Gastrocnemius medialis (tissue), 4 donors: ENCODE data around the gene DCBLD2. TPM values are rescaled to one million over a fixed set of nuclear protein-coding genes. Genes with fewer than 3 reads are reported as not detected.

Source experiments
- ATAC-seq, 2 donors: fragments of 150-250 bp; one replicate each; pipeline ENCODE4 v1.9.1; 2016
- DNase-seq, 2 donors: peaks; one replicate each; pipeline ENCODE4 v3.0.0-alpha.2; 2019
- H3K27ac ChIP-seq, 4 donors: fragments of 200-600 bp; sonication (generic); 1 replicate in 1 of 4; 2 replicates in 3 of 4; pipeline ENCODE4 v1.5.1; 2016 to 2018; ENCODE audit warnings: mild to moderate bottlenecking in 2 of 4, moderate library complexity in 1 of 4
- H3K27me3 ChIP-seq, 3 donors: fragments of 200-600 bp; sonication (generic) in 2 of 3; 1 replicate in 1 of 3; 2 replicates in 2 of 3; pipeline versions ENCODE4 v1.5.1 to v1.6.0; 2016 to 2019; ENCODE audit warnings: mild to moderate bottlenecking in 1 of 3, moderate library complexity in 1 of 3
- H3K36me3 ChIP-seq, 2 donors: fragments of 200-600 bp; sonication (generic) in 1 of 2; one replicate each; pipeline ENCODE4 v1.5.1; 2017 to 2018
- H3K4me1 ChIP-seq, 2 donors: fragments of 200-600 bp; sonication (generic) in 1 of 2; one replicate each; pipeline ENCODE4 v1.5.1; 2016 to 2017; ENCODE audit warnings: mild to moderate bottlenecking in 2 of 2
- H3K4me3 ChIP-seq, 4 donors: fragments of 200-600 bp; sonication (generic) in 3 of 4; 1 replicate in 1 of 4; 2 replicates in 3 of 4; pipeline ENCODE4 v1.5.1; 2016 to 2019; ENCODE audit warnings: mild to moderate bottlenecking in 2 of 4
- H3K9me3 ChIP-seq, 3 donors: fragments of 200-600 bp; sonication (generic) in 2 of 3; 1 replicate in 1 of 3; 2 replicates in 2 of 3; pipeline ENCODE4 v1.5.1; 2016 to 2019
- CTCF ChIP-seq, 5 experiments: fragments of 450-650 bp in 3 of 5; fragments of 200-600 bp in 2 of 5; sonication (generic) in 2 of 5; IDR thresholded peaks in 4 of 5; conservative IDR thresholded peaks in 1 of 5; 1 replicate in 4 of 5; 2 replicates in 1 of 5; pipeline ENCODE4 v1.5.1; 2016 to 2019; ENCODE audit warnings: antibody characterized with exemption in 5 of 5, mild to moderate bottlenecking in 3 of 5, moderate library complexity in 3 of 5
- POLR2A ChIP-seq, 2 donors: fragments of 450-650 bp; IDR thresholded peaks; one replicate each; pipeline ENCODE4 v1.6.1; 2017; ENCODE audit warnings: antibody characterized with exemption in 2 of 2, mild to moderate bottlenecking in 2 of 2, moderate library complexity in 2 of 2
- in situ Hi-C, 4 donors: fragments of 200-750 bp; cut with MboI; loops; one replicate each; pipeline versions ENCODE4 v1.15.0 to v1.8.0; 2017; ENCODE audit warnings: low sequenced_read_pairs in 4 of 4
- intact Hi-C: fragments of 100-400 bp; cut with DNase I; formaldehyde crosslinking; loops from one replicate; pipeline ENCODE4 v1.15.1; 2023; ENCODE audit warnings: low total_unique reads
- total RNA-seq, 4 donors: library from RNA; depleted of rRNA; stranded (reverse); fragments of >200 nt; gene quantifications; one replicate each; pipeline versions ENCODE4 v1.1.0 to v1.2.3, GENCODE V29; 2016

Gene DCBLD2
- total RNA-seq, 4 donors from 2014 or later: 5.6 to 9.0 (median 6.7) TPM

DNA sequence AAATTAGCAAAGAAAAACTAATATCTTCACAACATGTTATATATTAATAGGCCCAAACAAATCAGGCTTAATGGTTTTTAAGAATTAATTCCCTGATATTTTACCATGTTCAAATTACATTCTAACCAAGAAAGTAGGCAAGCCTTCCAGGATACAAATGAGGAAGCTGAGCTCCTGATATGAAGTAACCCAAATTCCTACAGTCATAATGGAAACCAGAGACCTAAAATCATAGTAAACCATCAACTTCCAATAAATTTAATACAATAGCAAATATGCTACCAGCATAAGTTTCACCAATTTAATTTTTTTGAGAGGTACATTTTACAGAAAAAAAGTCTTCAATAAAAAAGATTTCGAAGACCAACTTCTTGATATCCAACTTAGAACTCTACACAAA, 3.8 kb downstream of the DCBLD2 start:
- no peak overlapping the region for H3K27ac ChIP-seq
- in situ Hi-C loops: no loop called here
- intact Hi-C loops: no loop called here
- H3K4me3 ChIP-seq: no peak overlapping the region
- H3K27me3 ChIP-seq: no peaks in the 10 kb centered on the region
- H3K4me1 ChIP-seq: peaks cover 8 to 15% of the 10 kb centered on the region in 2 donors
- DNase-seq: no peak
- H3K9me3 ChIP-seq: no peaks in the 10 kb centered on the region
- no peaks in the 10 kb centered on the region for H3K36me3 ChIP-seq
- no peak for ATAC-seq
- TF ChIP-seq POLR2A (IDR thresholded peaks at IDR 0.05): no peak
- TF ChIP-seq CTCF (IDR thresholded peaks at IDR 0.05 in 4 of 5, conservative IDR thresholded peaks at IDR 0.05 in 1 of 5): no peak

DNA sequence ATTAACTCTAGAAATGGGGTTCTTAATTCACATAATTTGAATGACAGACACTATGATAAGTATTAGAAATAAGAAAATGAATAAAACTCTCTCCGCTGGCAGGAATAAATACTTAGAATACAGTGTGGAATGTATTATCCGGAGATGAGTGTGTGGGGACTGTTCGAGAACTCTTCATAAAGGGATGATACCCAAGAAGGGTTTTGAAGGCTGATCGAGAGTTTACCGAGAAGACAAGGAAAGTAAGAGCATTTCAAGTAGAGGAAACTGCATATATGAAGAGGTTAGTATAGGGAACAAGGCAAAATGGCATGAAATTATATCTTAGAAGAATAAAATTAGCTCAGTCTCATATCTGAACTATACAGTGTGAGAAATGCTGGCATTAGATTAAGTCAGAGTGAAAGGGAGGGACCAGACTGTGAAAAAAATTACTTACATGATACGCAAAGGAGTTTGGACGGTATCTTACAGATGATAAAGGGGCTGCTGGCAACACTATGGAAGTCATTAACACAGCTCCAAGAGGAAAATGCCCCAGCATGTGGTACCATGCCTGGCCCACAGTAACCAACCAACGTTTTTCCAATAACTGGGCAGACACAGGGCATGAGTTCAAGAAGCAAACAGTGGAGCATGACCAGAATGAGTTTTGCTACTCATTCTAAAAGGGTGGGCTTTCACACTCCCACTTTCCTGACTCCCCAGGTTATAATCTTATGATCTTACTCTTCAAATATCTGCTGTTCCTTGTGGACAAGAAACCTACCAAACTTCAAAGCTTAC, 6.5 kb downstream of the DCBLD2 start:
- no peak overlapping the region for H3K4me3 ChIP-seq
- DNase-seq (no peak), ATAC-seq (no peak)
- in situ Hi-C loops (no loop called here), intact Hi-C loops (no loop called here)
- peaks cover 8 to 11% of the 10 kb centered on the region in 2 donors for H3K4me1 ChIP-seq
- H3K36me3 ChIP-seq: no peaks in the 10 kb centered on the region
- H3K27me3 ChIP-seq: no peaks in the 10 kb centered on the region
- H3K27ac ChIP-seq: no peak overlapping the region
- H3K9me3 ChIP-seq: no peaks in the 10 kb centered on the region
- TF ChIP-seq CTCF (IDR thresholded peaks at IDR 0.05 in 4 of 5, conservative IDR thresholded peaks at IDR 0.05 in 1 of 5): no peak
- TF ChIP-seq POLR2A (IDR thresholded peaks at IDR 0.05): no peak

DNA sequence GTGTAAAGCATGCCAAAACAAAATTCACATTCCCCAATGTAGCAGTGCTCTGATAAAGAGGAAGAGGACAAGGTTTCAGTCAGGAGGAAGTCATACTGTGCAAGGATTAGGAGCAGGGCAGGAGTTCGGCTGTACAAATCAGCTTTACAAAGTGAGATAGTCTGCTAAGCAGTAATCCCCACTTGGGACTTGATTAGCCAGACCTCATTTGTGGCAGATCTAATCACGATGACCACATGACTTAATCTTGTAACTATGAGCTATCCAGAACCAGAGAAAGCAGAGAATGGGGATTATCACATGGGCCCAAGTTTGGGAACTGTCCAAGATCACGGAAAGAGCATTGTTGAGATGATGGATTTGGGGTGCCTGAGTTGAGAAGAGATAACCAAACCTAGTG, 7.8 kb downstream of the DCBLD2 start:
- TF ChIP-seq POLR2A (IDR thresholded peaks at IDR 0.05): no peak
- TF ChIP-seq CTCF (IDR thresholded peaks at IDR 0.05 in 4 of 5, conservative IDR thresholded peaks at IDR 0.05 in 1 of 5): no peak
- H3K27me3 ChIP-seq: no peaks in the 10 kb centered on the region
- in situ Hi-C loops: no loop called here
- ATAC-seq (no peak), DNase-seq (no peak)
- H3K9me3 ChIP-seq: no peaks in the 10 kb centered on the region
- H3K4me3 ChIP-seq: no peak overlapping the region
- intact Hi-C loops: no loop called here
- no peaks in the 10 kb centered on the region for H3K36me3 ChIP-seq
- H3K4me1 ChIP-seq: peaks cover 8 to 9% of the 10 kb centered on the region in 2 donors
- H3K27ac ChIP-seq: no peak overlapping the region

- Histone ChIP-seq H3K4me3 (no peak overlapping the region), H3K36me3 (no peaks in the 10 kb centered on the region), H3K27ac (no peak overlapping the region), H3K27me3 (no peaks in the 10 kb centered on the region), H3K9me3 (no peaks in the 10 kb centered on the region), H3K4me1 (peaks cover 8 to 9% of the 10 kb centered on the region in 2 donors)
- no peak for TF ChIP-seq POLR2A (IDR thresholded peaks at IDR 0.05)
- TF ChIP-seq CTCF (IDR thresholded peaks at IDR 0.05 in 4 of 5, conservative IDR thresholded peaks at IDR 0.05 in 1 of 5): no peak
- intact Hi-C loops: no loop called here
- in situ Hi-C loops: no loop called here
- DNase-seq (no peak), ATAC-seq (no peak)
These were observed 9.2 kb downstream of the DCBLD2 start for GRCh38 chr3:98892263-98892662.
